ENCODE measurements around the gene SENP3. TPM values are rescaled to one million over a fixed set of nuclear protein-coding genes. Genes with fewer than 3 reads are reported as not detected.

SENP3 gene
- total RNA-seq (2012; rRNA removed) = 73.3 and 90.0 TPM in 2 replicates

DNA sequence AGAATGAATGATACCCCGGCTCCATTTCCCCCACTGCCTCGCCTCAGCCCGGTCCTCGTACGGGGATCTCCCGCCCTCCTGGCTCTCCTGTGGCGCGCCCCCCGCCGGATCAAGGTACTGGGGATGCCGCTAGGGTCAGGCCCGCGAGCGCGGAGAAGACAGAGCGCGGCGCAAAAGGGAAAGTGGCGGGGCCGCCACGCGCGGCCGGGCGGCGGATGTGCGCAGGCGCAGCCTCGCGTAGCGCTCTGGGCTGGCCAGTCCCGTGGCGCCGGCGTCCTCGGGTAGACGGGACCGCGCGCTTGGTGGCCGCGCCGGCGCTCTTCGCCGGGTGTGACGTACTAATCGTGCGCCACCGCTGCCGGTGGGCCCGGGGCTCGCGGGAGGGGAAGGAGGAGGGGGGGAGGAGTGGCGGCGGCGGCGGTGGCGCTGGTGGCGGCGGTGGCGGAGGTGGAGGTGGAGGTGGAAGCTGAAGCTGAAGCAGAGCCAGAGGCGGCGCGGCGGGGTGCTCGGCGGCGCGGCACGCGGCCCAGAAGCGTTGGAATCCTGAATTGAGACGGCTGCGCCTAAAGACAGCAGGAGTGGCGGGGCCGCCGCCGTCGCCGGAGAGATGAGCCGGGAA is at the start of gene SENP3:
SENP3 (plus strand) TSS at position 331 of the 619 bp plus-strand sequence. CDS start 1,158 bp downstream, outside the sequence.
- Histone ChIP-seq H3K4me3 (ENCODE audit: low read length) (peak within 1 kb of the TSS; percentile 85), H3K4me2 (ENCODE audit: low read length) (peak within 1 kb of the TSS; percentile 99), H3K36me3 (ENCODE audit: insufficient read depth, low read length) (peaks cover 27% of the 10 kb centered on the region), H3K9me3 (replicated peaks; ENCODE audit: low read length) (no peaks in the 10 kb centered on the region), H3K9ac (ENCODE audit: low read depth, low read length) (peak within 1 kb of the TSS; percentile 93), H3K4me1 (ENCODE audit: control insufficient read depth, insufficient read depth, low read length) (peaks cover 35% of the 10 kb centered on the region), H3K27me3 (ENCODE audit: control insufficient read depth, insufficient read depth, low read length) (no peaks in the 10 kb centered on the region)

- Histone ChIP-seq H3K27me3 (ENCODE audit: control insufficient read depth, insufficient read depth, low read length) (no peaks in the 10 kb centered on the region), H3K4me3 (ENCODE audit: low read length) (no peak overlapping the region), H3K9me3 (replicated peaks; ENCODE audit: low read length) (no peaks in the 10 kb centered on the region), H3K4me1 (ENCODE audit: control insufficient read depth, insufficient read depth, low read length) (no peaks in the 10 kb centered on the region), H3K9ac (ENCODE audit: low read depth, low read length) (no peak overlapping the region), H3K4me2 (ENCODE audit: low read length) (no peak overlapping the region), H3K36me3 (ENCODE audit: insufficient read depth, low read length) (peaks cover 79% of the 10 kb centered on the region)
Observed at GRCh38 chr17:7512105-7512504, 49.6 kb upstream of the SENP3 start.

DNA sequence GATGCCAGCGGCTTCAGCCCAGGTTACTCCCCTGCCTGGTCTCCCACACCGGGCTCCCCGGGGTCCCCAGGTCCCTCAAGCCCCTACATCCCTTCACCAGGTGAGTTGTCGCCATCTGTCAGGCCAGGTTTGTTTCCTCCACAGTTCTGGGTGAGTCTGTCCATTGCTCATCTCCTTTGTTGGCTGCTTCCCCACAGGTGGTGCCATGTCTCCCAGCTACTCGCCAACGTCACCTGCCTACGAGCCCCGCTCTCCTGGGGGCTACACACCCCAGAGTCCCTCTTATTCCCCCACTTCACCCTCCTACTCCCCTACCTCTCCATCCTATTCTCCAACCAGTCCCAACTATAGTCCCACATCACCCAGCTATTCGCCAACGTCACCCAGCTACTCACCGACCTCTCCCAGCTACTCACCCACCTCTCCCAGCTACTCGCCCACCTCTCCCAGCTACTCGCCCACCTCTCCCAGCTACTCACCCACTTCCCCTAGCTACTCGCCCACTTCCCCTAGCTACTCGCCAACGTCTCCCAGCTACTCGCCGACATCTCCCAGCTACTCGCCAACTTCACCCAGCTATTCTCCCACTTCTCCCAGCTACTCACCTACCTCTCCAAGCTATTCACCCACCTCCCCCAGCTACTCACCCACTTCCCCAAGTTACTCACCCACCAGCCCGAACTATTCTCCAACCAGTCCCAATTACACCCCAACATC is 48.7 kb upstream of the SENP3 start:
- no peaks in the 10 kb centered on the region for H3K27me3 ChIP-seq (ENCODE audit: control insufficient read depth, insufficient read depth, low read length)
- H3K9me3 ChIP-seq (replicated peaks; ENCODE audit: low read length) = no peaks in the 10 kb centered on the region
- H3K36me3 ChIP-seq (ENCODE audit: insufficient read depth, low read length) = peaks cover 72% of the 10 kb centered on the region
- no peak overlapping the region for H3K4me2 ChIP-seq (ENCODE audit: low read length)
- no peaks in the 10 kb centered on the region for H3K4me1 ChIP-seq (ENCODE audit: control insufficient read depth, insufficient read depth, low read length)
- no peak overlapping the region for H3K9ac ChIP-seq (ENCODE audit: low read depth, low read length)
- no peak overlapping the region for H3K4me3 ChIP-seq (ENCODE audit: low read length)

DNA sequence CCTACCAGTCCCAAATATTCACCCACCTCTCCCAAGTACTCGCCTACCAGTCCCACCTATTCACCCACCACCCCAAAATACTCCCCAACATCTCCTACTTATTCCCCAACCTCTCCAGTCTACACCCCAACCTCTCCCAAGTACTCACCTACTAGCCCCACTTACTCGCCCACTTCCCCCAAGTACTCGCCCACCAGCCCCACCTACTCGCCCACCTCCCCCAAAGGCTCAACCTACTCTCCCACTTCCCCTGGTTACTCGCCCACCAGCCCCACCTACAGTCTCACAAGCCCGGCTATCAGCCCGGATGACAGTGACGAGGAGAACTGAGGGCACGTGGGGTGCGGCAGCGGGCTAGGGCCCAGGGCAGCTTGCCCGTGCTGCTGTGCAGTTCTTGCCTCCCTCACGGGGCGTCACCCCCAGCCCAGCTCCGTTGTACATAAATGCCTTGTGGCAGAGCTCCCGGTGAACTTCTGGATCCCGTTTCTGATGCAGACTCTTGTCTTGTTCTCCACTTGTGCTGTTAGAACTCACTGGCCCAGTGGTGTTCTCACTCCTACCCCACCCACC is 47.8 kb upstream of the SENP3 start:
- Histone ChIP-seq H3K36me3 (ENCODE audit: insufficient read depth, low read length) (peaks cover 62% of the 10 kb centered on the region), H3K4me3 (ENCODE audit: low read length) (no peak overlapping the region), H3K4me1 (ENCODE audit: control insufficient read depth, insufficient read depth, low read length) (no peaks in the 10 kb centered on the region), H3K4me2 (ENCODE audit: low read length) (no peak overlapping the region), H3K9me3 (replicated peaks; ENCODE audit: low read length) (no peaks in the 10 kb centered on the region), H3K27me3 (ENCODE audit: control insufficient read depth, insufficient read depth, low read length) (no peaks in the 10 kb centered on the region), H3K9ac (ENCODE audit: low read depth, low read length) (no peak overlapping the region)

DNA sequence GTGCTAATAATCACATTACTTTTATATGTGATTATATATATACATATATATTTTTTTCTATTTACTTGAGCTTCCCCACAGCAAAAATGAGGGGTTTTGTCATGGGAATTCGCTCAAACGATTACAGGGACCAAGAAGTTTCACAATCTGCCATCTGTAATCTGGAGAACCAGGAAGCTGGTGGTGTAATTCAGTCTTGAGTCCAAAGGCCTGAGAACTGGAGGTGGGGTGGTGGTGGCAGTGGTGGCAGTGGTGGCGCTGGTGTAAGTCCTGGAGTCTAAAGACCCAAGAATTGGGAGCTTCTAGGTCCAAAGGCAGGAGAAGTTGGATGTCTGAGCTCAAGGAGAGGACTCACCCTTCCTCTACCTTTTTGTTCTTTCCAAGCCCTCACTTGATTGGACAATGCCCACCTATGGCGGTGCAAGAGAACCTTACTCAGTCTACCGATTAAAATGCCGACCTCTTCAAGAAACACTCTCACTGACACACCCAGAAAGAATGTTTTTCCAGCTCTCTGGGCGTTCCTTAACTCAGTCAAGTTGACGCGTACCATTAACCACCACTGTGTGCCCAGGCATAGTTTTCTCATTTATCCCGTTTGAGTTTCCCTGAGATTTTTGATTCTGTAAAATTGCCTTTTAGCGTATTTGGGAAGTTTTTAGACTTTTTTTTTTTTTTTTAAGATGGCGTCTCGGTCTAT is 45.7 kb upstream of the SENP3 start:
- Histone ChIP-seq H3K27me3 (ENCODE audit: control insufficient read depth, insufficient read depth, low read length) (no peaks in the 10 kb centered on the region), H3K4me2 (ENCODE audit: low read length) (no peak overlapping the region), H3K36me3 (ENCODE audit: insufficient read depth, low read length) (peaks cover 44% of the 10 kb centered on the region), H3K9ac (ENCODE audit: low read depth, low read length) (no peak overlapping the region), H3K4me1 (ENCODE audit: control insufficient read depth, insufficient read depth, low read length) (no peaks in the 10 kb centered on the region), H3K9me3 (replicated peaks; ENCODE audit: low read length) (no peaks in the 10 kb centered on the region), H3K4me3 (ENCODE audit: low read length) (no peak overlapping the region)

DNA sequence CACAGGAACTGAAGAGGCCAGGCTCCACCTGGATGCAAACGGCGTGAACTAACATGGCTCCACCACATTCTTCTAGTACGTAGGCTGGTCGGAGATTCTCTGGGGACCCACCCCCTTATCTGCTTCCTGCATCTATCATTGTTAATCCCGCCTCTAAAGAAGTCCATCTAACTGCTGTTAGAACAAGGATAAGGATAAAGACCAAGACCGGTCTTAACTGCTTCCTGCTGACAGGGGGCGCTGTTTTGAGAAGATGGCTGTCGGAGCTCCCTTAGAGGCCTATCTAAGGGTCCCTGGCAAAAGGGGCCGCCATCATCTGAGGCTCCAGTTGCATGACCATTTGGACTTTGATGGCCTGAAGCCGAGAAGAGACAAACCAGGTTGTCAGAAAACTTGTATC is 38.7 kb upstream of the SENP3 start:
- Histone ChIP-seq H3K4me2 (ENCODE audit: low read length) (no peak overlapping the region), H3K27me3 (ENCODE audit: control insufficient read depth, insufficient read depth, low read length) (no peaks in the 10 kb centered on the region)

DNA sequence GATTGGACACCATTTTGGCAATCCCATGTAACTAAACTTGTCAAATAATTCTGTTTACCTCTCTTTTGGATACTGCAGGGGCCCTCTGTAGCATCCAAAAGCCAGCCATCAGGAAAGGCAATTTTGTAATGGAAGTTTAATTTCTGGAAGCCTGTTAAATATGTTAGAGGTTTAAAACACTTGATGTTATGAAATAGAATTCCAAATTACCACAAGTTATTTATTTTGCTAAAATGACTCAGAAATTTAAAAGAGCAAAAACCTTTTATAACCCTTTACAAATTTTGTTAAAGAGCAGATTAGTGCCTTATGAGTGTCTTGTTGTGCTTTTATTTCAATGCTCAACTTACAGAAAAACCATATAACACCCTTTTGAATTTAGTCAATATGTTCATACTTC is 32.9 kb upstream of the SENP3 start:
- no peaks in the 10 kb centered on the region for H3K27me3 ChIP-seq (ENCODE audit: control insufficient read depth, insufficient read depth, low read length)
- no peaks in the 10 kb centered on the region for H3K4me1 ChIP-seq (ENCODE audit: control insufficient read depth, insufficient read depth, low read length)
- no peak overlapping the region for H3K4me3 ChIP-seq (ENCODE audit: low read length)
- H3K9ac ChIP-seq (ENCODE audit: low read depth, low read length) = no peak overlapping the region
- no peaks in the 10 kb centered on the region for H3K36me3 ChIP-seq (ENCODE audit: insufficient read depth, low read length)
- no peak overlapping the region for H3K4me2 ChIP-seq (ENCODE audit: low read length)
- no peaks in the 10 kb centered on the region for H3K9me3 ChIP-seq (replicated peaks; ENCODE audit: low read length)

More for the DNA sequence above, 38.7 kb upstream of the SENP3 start:
- Histone ChIP-seq H3K36me3 (ENCODE audit: insufficient read depth, low read length) (no peaks in the 10 kb centered on the region), H3K9me3 (replicated peaks; ENCODE audit: low read length) (no peaks in the 10 kb centered on the region), H3K4me3 (ENCODE audit: low read length) (no peak overlapping the region), H3K9ac (ENCODE audit: low read depth, low read length) (no peak overlapping the region), H3K4me1 (ENCODE audit: control insufficient read depth, insufficient read depth, low read length) (no peaks in the 10 kb centered on the region)

GRCh38 chr17:7530023-7530900 is 31.5 kb upstream of the SENP3 start:
- no peaks in the 10 kb centered on the region for H3K9me3 ChIP-seq (replicated peaks; ENCODE audit: low read length)
- no peak overlapping the region for H3K4me2 ChIP-seq (ENCODE audit: low read length)
- H3K27me3 ChIP-seq (ENCODE audit: control insufficient read depth, insufficient read depth, low read length) = no peaks in the 10 kb centered on the region
- H3K9ac ChIP-seq (ENCODE audit: low read depth, low read length) = no peak overlapping the region
- no peaks in the 10 kb centered on the region for H3K4me1 ChIP-seq (ENCODE audit: control insufficient read depth, insufficient read depth, low read length)
- H3K36me3 ChIP-seq (ENCODE audit: insufficient read depth, low read length) = no peaks in the 10 kb centered on the region
- no peak overlapping the region for H3K4me3 ChIP-seq (ENCODE audit: low read length)

DNA sequence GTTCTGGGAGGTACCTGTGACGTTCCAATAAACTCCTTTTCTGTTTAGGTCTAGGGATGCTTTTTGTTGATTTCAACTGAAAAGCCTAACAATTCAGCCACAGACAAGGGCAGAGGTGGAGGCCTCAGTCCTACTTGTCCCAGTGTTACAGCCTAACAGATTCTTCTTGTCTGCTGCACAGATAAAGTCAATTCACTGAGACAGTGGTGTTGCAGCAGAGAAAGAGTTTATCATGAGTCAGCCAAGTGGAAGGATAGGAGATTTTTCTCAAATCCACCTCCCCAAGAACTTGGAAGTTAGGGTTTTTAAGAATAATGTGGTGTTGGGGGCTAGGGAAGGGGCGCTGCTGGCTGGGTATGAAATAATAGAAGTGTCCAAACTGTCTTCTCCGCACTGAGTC is 23.7 kb upstream of the SENP3 start:
- no peak overlapping the region for H3K4me3 ChIP-seq (ENCODE audit: low read length)
- H3K36me3 ChIP-seq (ENCODE audit: insufficient read depth, low read length) = no peaks in the 10 kb centered on the region
- no peak overlapping the region for H3K4me2 ChIP-seq (ENCODE audit: low read length)
- H3K4me1 ChIP-seq (ENCODE audit: control insufficient read depth, insufficient read depth, low read length) = no peaks in the 10 kb centered on the region
- H3K9me3 ChIP-seq (replicated peaks; ENCODE audit: low read length) = peaks cover 11% of the 10 kb centered on the region
- H3K9ac ChIP-seq (ENCODE audit: low read depth, low read length) = no peak overlapping the region
- peaks cover 8% of the 10 kb centered on the region for H3K27me3 ChIP-seq (ENCODE audit: control insufficient read depth, insufficient read depth, low read length)

- Histone ChIP-seq H3K4me1 (ENCODE audit: control insufficient read depth, insufficient read depth, low read length) (no peaks in the 10 kb centered on the region), H3K36me3 (ENCODE audit: insufficient read depth, low read length) (no peaks in the 10 kb centered on the region), H3K27me3 (ENCODE audit: control insufficient read depth, insufficient read depth, low read length) (peaks cover 16% of the 10 kb centered on the region), H3K4me3 (ENCODE audit: low read length) (no peak overlapping the region), H3K4me2 (ENCODE audit: low read length) (no peak overlapping the region), H3K9me3 (replicated peaks; ENCODE audit: low read length) (peaks cover 11% of the 10 kb centered on the region), H3K9ac (ENCODE audit: low read depth, low read length) (no peak overlapping the region)
Observed at GRCh38 chr17:7538891-7539545, 22.7 kb upstream of the SENP3 start.
